ENCODE results near the gene SIDT2. TPM values are rescaled to one million over a fixed set of nuclear protein-coding genes. Genes with fewer than 3 reads are reported as not detected.

The SIDT2 gene
- total and polyA plus RNA-seq, 2 of the 13 experiments (the other 11 are each of a cell fraction or from before 2014, with no cell fraction given) = 11.5 to 28.0 TPM

DNA sequence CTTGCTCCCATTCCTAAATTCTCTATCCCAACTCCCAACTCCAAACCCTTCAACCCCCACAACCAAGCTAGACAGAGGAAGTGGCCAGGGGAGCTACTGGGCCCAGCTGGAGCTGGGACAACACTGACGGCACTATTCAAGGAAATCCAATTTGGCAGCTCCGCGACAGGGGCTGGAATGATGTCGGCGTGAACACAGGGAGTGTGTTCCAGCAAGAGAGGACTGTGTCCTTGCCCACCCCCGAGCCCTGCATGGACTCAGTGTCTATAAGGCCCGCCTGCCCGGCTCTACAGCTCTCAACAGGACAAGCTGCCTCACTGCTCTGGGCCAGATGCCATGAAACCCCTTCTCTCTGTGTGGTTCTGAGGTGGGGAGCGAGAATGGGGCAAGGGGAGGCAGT is 42.0 kb downstream of the SIDT2 start:
- Histone ChIP-seq H2AFZ (ENCODE audit: low read length) (no peak overlapping the region), H3K36me3 (replicated peaks in 1 of 2; ENCODE audit: control insufficient read depth in 1 of 2, insufficient read depth in 2 of 2, low read length in 2 of 2) (peaks cover 0 to 20% of the 10 kb centered on the region in 2 experiments; a peak in 2 of 5 replicates), H3K27me3 (ENCODE audit: control insufficient read depth in 1 of 2, insufficient read depth in 2 of 2, low read length in 2 of 2) (no peaks in the 10 kb centered on the region), H3K27ac (ENCODE audit: extremely low read length, insufficient read depth, low read length) (no peak overlapping the region), H3K9ac (ENCODE audit: insufficient read depth, low read depth, low read length) (no peak overlapping the region), H3K9me3 (ENCODE audit: low read length) (no peaks in the 10 kb centered on the region), H4K20me1 (ENCODE audit: insufficient read depth, low read length) (no peaks in the 10 kb centered on the region), H3K4me1 (ENCODE audit: insufficient read depth, low read length) (peaks cover 16% of the 10 kb centered on the region), H3K79me2 (ENCODE audit: insufficient read depth, low read length) (no peaks in the 10 kb centered on the region), H3K4me3 (replicated peaks in 1 of 3; ENCODE audit: insufficient read depth in 1 of 3, low read depth in 2 of 3, low read length in 3 of 3) (no peak overlapping the region), H3K4me2 (ENCODE audit: low read depth, low read length) (no peak overlapping the region)
- no peak for ATAC-seq
- POLR2A ChIA-PET = no interaction called here
- 95% methylated on average over 9 of the region's 9 CpGs for WGBS (ENCODE audit: low lambda C conversion rate)
- no peak for DNase-seq (ENCODE audit: low spot score)
- in situ Hi-C loops (cut with HindIII; ENCODE audit: extremely low pct_ligation_motif_present, low pct_unique_long_range_greater_than_20kb) = loop anchor here (5.0 kb wide), 1 partner anchor 38 kb away; no protein-coding TSS in a partner anchor
- intact Hi-C loops (cut with micrococcal nuclease; ENCODE audit: unreplicated experiment) = loop anchor here (10.0 kb wide), 1 partner anchor 116 kb away; no protein-coding TSS in a partner anchor
- TF ChIP-seq ZSCAN31 (CRISPR knock-in tag; IDR thresholded peaks at IDR 0.05; ENCODE audit: low read depth) (no peak), ZMYM2 (CRISPR knock-in tag; IDR thresholded peaks at IDR 0.05) (no peak), NR2F1 (CRISPR knock-in tag; IDR thresholded peaks at IDR 0.05) (no peak), ATF1 (CRISPR knock-in tag; IDR thresholded peaks at IDR 0.05) (no peak), HOXA3 (CRISPR knock-in tag; IDR thresholded peaks at IDR 0.05) (no peak), ZBTB21 (CRISPR knock-in tag; IDR thresholded peaks at IDR 0.05) (no peak), ZNF629 (CRISPR knock-in tag; conservative IDR thresholded peaks at IDR 0.05) (no peak), MBD4 (IDR thresholded peaks at IDR 0.05; ENCODE audit: borderline replicate concordance, low read length) (no peak), ZNF337 (CRISPR knock-in tag; IDR thresholded peaks at IDR 0.05; ENCODE audit: borderline replicate concordance, low read depth) (no peak), ZNF496 (CRISPR knock-in tag; IDR thresholded peaks at IDR 0.05; ENCODE audit: insufficient replicate concordance) (no peak), SOX5 (CRISPR knock-in tag; IDR thresholded peaks at IDR 0.05; ENCODE audit: borderline replicate concordance) (no peak), BORCS8-MEF2B (CRISPR knock-in tag; IDR thresholded peaks at IDR 0.05) (no peak), RFX1 (IDR thresholded peaks at IDR 0.05) (no peak), NFYB (CRISPR knock-in tag; IDR thresholded peaks at IDR 0.05) (no peak), JARID2 (CRISPR knock-in tag; IDR thresholded peaks at IDR 0.05; ENCODE audit: insufficient replicate concordance) (no peak), KDM5B (CRISPR knock-in tag; IDR thresholded peaks at IDR 0.05; ENCODE audit: borderline replicate concordance) (no peak), MXI1 (IDR thresholded peaks at IDR 0.05; ENCODE audit: borderline replicate concordance, low read depth, low read length) (no peak)
- TF ChIP-seq, protein P1, sequence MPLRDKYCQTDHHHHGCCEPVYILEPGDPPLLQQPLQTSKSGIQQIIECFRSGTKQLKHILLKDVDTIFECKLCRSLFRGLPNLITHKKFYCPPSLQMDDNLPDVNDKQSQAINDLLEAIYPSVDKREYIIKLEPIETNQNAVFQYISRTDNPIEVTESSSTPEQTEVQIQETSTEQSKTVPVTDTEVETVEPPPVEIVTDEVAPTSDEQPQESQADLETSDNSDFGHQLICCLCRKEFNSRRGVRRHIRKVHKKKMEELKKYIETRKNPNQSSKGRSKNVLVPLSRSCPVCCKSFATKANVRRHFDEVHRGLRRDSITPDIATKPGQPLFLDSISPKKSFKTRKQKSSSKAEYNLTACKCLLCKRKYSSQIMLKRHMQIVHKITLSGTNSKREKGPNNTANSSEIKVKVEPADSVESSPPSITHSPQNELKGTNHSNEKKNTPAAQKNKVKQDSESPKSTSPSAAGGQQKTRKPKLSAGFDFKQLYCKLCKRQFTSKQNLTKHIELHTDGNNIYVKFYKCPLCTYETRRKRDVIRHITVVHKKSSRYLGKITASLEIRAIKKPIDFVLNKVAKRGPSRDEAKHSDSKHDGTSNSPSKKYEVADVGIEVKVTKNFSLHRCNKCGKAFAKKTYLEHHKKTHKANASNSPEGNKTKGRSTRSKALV (CRISPR knock-in tag; IDR thresholded peaks at IDR 0.05) = no peak
- TF ChIP-seq, protein P2, sequence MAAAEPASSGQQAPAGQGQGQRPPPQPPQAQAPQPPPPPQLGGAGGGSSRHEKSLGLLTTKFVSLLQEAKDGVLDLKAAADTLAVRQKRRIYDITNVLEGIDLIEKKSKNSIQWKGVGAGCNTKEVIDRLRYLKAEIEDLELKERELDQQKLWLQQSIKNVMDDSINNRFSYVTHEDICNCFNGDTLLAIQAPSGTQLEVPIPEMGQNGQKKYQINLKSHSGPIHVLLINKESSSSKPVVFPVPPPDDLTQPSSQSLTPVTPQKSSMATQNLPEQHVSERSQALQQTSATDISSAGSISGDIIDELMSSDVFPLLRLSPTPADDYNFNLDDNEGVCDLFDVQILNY (CRISPR knock-in tag; conservative IDR thresholded peaks at IDR 0.05) = no peak
- CTCF ChIA-PET (ENCODE audit: low intra/inter-chr PET ratio, low total read pairs) = no interaction called here
- no peak for FAIRE-seq
- BruUV-seq (replicated peaks) = no TSS peak

All from HepG2 (cell line).